Colonic mucosa (tissue), 4 donors: Measurements from ENCODE around the gene RNF4. TPM values are rescaled to one million over a fixed set of nuclear protein-coding genes. Genes with fewer than 3 reads are reported as not detected.
"Not testable (repeated sequence)": the region's sequence is repeated elsewhere in the genome, so short reads cannot be mapped to it uniquely, and the experiment has no call there.

Experiments
- DNase-seq: peaks from one replicate; pipeline ENCODE4 v3.0.0-alpha.2; 2020
- H3K27ac ChIP-seq: fragments of 200-600 bp; one replicate; pipeline ENCODE4 v1.8.0; 2021
- H3K27me3 ChIP-seq: fragments of 200-600 bp; one replicate; pipeline ENCODE4 v1.8.0; 2021
- H3K36me3 ChIP-seq: fragments of 200-600 bp; one replicate; pipeline ENCODE4 v1.8.0; 2021
- H3K4me1 ChIP-seq: fragments of 200-600 bp; one replicate; pipeline ENCODE4 v1.8.0; 2021; ENCODE audit warnings: mild to moderate bottlenecking
- H3K4me3 ChIP-seq: fragments of 200-600 bp; one replicate; pipeline ENCODE4 v1.8.0; 2021
- H3K9ac ChIP-seq, 2 donors: one replicate each; pipeline ENCODE4 v1.7.0; 2013; ENCODE audit warnings: control low read depth in 2 of 2, low read depth in 2 of 2, low read length in 2 of 2
- H3K9me3 ChIP-seq: fragments of 200-600 bp; one replicate; pipeline ENCODE4 v1.8.0; 2021
- intact Hi-C: fragments of 100-400 bp; cut with DNase I; formaldehyde crosslinking; loops from one replicate; pipeline ENCODE4 v1.14.1; 2022
- total RNA-seq, 2 donors: library from RNA; stranded (reverse); fragmentation: NEBNext Ultra II Directional in 1 of 2; extraction: Animal tissue kit (Norgen Biotek cat#: 25700) in 1 of 2; gene quantifications; one replicate each; pipeline ENCODE4 v1.2.1, GENCODE V29; 2021
- TF ChIP-seq, protein P1 (sequence below): fragments of 200-600 bp; IDR thresholded peaks from one replicate; pipeline ENCODE4 v1.8.0; 2022; ENCODE audit warnings: antibody characterized with exemption, mild to moderate bottlenecking
- donor health status: healthy.
- donor health status: DM: no; HTN: no; CAD: no.
- donor health status: DM: no; HTN: no; CAD: no.

The RNF4 gene
- total RNA-seq, 2 donors from 2014 or later = 50.1 to 51.1 TPM

DNA sequence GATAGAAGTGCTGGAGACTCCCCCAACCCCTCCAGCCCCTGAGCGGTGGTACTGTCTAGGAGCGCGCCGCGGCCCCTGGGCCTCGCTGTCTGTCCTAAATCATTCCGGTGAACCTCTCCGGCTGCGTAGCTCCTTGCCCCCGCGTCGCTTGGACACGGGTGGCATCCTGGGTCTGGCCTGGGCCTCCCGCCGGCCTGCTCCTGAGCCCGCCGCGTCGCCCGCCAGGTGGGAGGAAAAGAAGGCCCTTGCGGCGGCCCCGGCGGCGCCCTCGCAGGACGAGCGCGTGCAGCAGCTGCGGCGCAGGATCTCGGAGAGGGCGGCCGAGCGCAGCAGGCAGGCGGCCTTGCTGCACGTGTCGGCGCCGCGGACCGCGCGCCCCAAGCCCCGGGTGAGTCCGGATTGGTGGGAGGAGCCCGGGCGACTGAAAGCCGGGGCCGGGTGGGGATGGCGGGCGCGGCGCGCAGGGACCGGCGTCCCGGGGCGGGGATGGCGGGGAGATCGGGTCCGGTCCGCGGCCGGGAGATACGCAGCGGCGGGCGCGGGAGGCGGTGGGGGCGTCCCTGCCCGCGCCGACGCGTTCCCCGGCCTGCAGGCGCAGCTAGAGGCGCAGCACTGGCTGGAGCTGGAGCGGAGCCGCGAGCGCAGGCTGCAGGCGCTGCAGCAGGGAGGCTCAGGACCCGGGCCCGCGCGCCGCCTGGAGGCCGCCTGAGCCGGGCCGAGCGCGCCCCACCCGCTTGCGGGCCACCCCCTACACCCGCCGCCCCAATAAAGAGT lies 6.5 kb upstream of the RNF4 start:
- TF ChIP-seq, protein P1, sequence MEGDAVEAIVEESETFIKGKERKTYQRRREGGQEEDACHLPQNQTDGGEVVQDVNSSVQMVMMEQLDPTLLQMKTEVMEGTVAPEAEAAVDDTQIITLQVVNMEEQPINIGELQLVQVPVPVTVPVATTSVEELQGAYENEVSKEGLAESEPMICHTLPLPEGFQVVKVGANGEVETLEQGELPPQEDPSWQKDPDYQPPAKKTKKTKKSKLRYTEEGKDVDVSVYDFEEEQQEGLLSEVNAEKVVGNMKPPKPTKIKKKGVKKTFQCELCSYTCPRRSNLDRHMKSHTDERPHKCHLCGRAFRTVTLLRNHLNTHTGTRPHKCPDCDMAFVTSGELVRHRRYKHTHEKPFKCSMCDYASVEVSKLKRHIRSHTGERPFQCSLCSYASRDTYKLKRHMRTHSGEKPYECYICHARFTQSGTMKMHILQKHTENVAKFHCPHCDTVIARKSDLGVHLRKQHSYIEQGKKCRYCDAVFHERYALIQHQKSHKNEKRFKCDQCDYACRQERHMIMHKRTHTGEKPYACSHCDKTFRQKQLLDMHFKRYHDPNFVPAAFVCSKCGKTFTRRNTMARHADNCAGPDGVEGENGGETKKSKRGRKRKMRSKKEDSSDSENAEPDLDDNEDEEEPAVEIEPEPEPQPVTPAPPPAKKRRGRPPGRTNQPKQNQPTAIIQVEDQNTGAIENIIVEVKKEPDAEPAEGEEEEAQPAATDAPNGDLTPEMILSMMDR = peak; percentile 30
- Histone ChIP-seq H3K27ac (no peak overlapping the region), H3K9ac (peak overlapping the region in 1 of 2 donors; percentile 60), H3K27me3 (no peaks in the 10 kb centered on the region), H3K9me3 (no peaks in the 10 kb centered on the region), H3K4me1 (peaks cover 6% of the 10 kb centered on the region), H3K4me3 (peak overlapping the region; percentile 50), H3K36me3 (no peaks in the 10 kb centered on the region)
- intact Hi-C loops = no loop called here
- DNase-seq = peak; percentile 55

GRCh38 chr4:2462992-2463762 lies 5.7 kb upstream of the RNF4 start:
- TF ChIP-seq, protein P1 = no peak
- H3K4me3 ChIP-seq = peak overlapping the region; percentile 50
- H3K9me3 ChIP-seq = no peaks in the 10 kb centered on the region
- H3K4me1 ChIP-seq = peaks cover 6% of the 10 kb centered on the region
- H3K36me3 ChIP-seq = no peaks in the 10 kb centered on the region
- H3K27ac ChIP-seq = no peak overlapping the region
- DNase-seq = no peak
- intact Hi-C loops = no loop called here
- H3K27me3 ChIP-seq = no peaks in the 10 kb centered on the region
- no peak overlapping the region for H3K9ac ChIP-seq

- TF ChIP-seq, protein P1 = no peak
- H3K4me1 ChIP-seq = peaks cover 6% of the 10 kb centered on the region
- no peak overlapping the region for H3K27ac ChIP-seq
- no peaks in the 10 kb centered on the region for H3K36me3 ChIP-seq
- H3K9me3 ChIP-seq = no peaks in the 10 kb centered on the region
- intact Hi-C loops = no loop called here
- no peak for DNase-seq
- no peak overlapping the region for H3K9ac ChIP-seq
- H3K27me3 ChIP-seq = no peaks in the 10 kb centered on the region
- H3K4me3 ChIP-seq = no peak overlapping the region
These were observed 3.9 kb upstream of the RNF4 start for GRCh38 chr4:2465032-2465431.

DNA sequence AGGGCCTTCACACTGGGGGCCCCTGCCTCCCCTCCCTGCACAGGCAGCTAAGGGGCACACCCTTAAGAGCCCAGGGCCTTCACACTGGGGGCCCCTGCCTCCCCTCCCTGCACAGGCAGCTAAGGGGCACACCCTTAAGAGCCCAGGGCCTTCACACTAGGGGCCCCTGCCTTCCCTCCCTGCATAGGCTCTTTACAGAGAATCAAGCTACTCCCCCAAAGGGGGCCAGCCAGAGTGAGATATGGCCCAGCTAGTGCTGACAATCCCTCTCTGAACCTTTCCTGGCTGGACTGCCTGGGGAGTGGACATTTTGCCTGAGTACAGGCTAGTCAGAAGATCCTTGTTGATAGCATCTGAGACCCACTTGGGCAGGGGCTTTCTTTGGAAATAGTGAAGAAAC lies 3.4 kb upstream of the RNF4 start:
- H3K4me1 ChIP-seq, H3K4me3 ChIP-seq, H3K36me3 ChIP-seq, H3K9me3 ChIP-seq, DNase-seq, H3K9ac ChIP-seq, H3K27ac ChIP-seq, intact Hi-C loops, H3K27me3 ChIP-seq: not testable (repeated sequence)

DNA sequence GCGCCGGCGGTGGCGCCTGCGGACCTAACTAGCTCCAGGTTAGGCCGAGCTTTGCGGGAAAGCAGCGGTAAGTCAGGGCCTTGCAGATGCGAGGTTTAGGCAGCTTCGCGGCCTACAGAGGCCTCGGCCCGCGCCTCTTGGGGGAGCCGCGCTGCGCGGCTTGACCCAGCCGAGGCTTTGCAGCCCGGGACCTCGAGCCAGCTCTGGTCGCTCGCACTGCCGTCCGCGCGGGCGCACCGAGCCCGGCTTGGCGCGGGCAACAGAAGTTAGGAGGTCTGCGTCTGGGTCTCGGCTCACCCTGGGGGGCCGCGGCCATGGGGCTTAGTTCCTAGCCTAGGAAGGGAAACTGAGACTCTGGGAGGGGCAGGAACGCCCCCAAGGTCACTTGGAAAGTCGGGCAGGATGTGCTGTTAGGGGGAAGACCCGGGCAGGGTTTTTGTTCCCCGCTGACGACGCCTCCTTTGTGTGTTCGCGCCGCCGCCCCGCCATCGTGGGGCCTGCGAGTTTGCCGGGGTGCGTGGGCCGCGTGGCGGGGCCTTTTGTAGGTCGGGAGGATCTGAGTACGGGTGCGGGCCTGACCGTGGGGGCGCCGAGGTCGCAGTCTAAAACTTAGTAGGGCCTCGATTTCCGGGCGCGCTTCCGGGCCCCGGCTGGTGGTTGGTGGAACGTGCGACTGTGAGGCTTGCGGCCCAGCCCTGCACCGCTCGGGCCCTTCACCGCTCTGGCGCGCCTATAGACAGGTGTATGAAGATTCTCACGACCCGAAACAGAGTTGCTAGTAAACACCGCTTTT lies 482 bp downstream of the RNF4 start:
- DNase-seq = peak; percentile 67
- TF ChIP-seq, protein P1 = no peak
- peak overlapping the region; percentile 96 for H3K27ac ChIP-seq
- H3K9ac ChIP-seq = peak overlapping the region; percentile 93 to 96
- H3K27me3 ChIP-seq = no peaks in the 10 kb centered on the region
- H3K4me3 ChIP-seq = peak overlapping the region; percentile 98
- H3K9me3 ChIP-seq = no peaks in the 10 kb centered on the region
- intact Hi-C loops = no loop called here
- peaks cover 8% of the 10 kb centered on the region for H3K36me3 ChIP-seq
- H3K4me1 ChIP-seq = peaks cover 14% of the 10 kb centered on the region
